Duodenal mucosa (tissue), 2 donors: ENCODE measurements around the gene AGAP2.

Experiments used
- H3K27ac ChIP-seq: one replicate; pipeline ENCODE4 v1.7.0; 2013; ENCODE audit warnings: low read depth, low read length
- H3K27me3 ChIP-seq, 2 donors: one replicate each; pipeline ENCODE4 v1.7.0; 2013; ENCODE audit warnings: low read length in 2 of 2, control low read depth in 1 of 2; ENCODE audit not compliant: insufficient read depth in 2 of 2, control insufficient read depth in 1 of 2
- H3K36me3 ChIP-seq, 2 donors: one replicate each; pipeline ENCODE4 v1.7.0; 2013; ENCODE audit warnings: low read length in 2 of 2, control low read depth in 1 of 2; ENCODE audit not compliant: insufficient read depth in 2 of 2, control insufficient read depth in 1 of 2
- H3K4me1 ChIP-seq, 2 donors: one replicate each; pipeline ENCODE4 v1.7.0; 2013; ENCODE audit warnings: low read length in 2 of 2, control low read depth in 1 of 2; ENCODE audit not compliant: insufficient read depth in 2 of 2, control insufficient read depth in 1 of 2
- H3K4me3 ChIP-seq, 2 donors: one replicate each; pipeline ENCODE4 v1.7.0; 2013; ENCODE audit warnings: low read length in 2 of 2, low read depth in 1 of 2
- H3K9ac ChIP-seq, 2 donors: one replicate each; pipeline ENCODE4 v1.7.0; 2013; ENCODE audit warnings: low read length in 2 of 2, low read depth in 1 of 2
- H3K9me3 ChIP-seq, 2 donors: one replicate each; pipeline ENCODE4 v1.7.0; 2013; ENCODE audit warnings: low read length in 2 of 2, control low read depth in 1 of 2; ENCODE audit not compliant: control insufficient read depth in 1 of 2

Gene AGAP2

DNA sequence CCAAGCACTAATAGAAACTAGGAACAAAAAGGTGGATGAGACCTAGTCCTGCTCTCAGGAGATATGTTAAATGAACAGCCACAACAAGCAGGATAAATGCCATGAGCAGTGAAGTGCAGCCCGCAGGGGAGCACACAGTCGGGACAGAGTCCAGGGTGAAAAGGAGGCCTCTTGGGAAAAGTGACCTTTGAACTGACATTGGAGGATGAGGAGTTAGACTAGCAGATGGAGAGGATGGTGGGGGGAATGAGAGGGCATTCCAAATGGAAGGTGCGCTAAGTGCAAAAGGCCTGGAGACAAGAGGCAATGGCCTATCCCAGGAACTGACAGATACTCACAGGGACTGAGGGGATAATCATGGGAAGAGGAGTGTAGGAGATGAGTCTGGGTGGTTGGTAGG, 40.1 kb downstream of the AGAP2 start:
- Histone ChIP-seq H3K9ac (no peak overlapping the region), H3K4me1 (peaks cover 14 to 16% of the 10 kb centered on the region in 2 donors), H3K27me3 (no peaks in the 10 kb centered on the region), H3K27ac (no peak overlapping the region), H3K4me3 (no peak overlapping the region), H3K36me3 (peaks cover 23 to 45% of the 10 kb centered on the region in 2 donors), H3K9me3 (peaks cover 0 to 4% of the 10 kb centered on the region in 2 donors)

GRCh38 chr12:57697076-57697475, 41.5 kb downstream of the AGAP2 start:
- no peak overlapping the region for H3K27ac ChIP-seq
- no peaks in the 10 kb centered on the region for H3K27me3 ChIP-seq
- H3K4me3 ChIP-seq, result no peak overlapping the region
- no peaks in the 10 kb centered on the region for H3K9me3 ChIP-seq
- H3K4me1 ChIP-seq, result peaks cover 14 to 16% of the 10 kb centered on the region in 2 donors
- no peak overlapping the region for H3K9ac ChIP-seq
- H3K36me3 ChIP-seq, result peaks cover 23 to 33% of the 10 kb centered on the region in 2 donors

GRCh38 chr12:57695770-57696432, 42.6 kb downstream of the AGAP2 start:
- H3K9ac ChIP-seq, result no peak overlapping the region
- H3K36me3 ChIP-seq, result peaks cover 23 to 30% of the 10 kb centered on the region in 2 donors
- peak overlapping the region in 1 of 2 donors; percentile 7 for H3K4me3 ChIP-seq
- no peaks in the 10 kb centered on the region for H3K27me3 ChIP-seq
- peaks cover 14 to 16% of the 10 kb centered on the region in 2 donors for H3K4me1 ChIP-seq
- H3K9me3 ChIP-seq, result no peaks in the 10 kb centered on the region
- no peak overlapping the region for H3K27ac ChIP-seq

DNA sequence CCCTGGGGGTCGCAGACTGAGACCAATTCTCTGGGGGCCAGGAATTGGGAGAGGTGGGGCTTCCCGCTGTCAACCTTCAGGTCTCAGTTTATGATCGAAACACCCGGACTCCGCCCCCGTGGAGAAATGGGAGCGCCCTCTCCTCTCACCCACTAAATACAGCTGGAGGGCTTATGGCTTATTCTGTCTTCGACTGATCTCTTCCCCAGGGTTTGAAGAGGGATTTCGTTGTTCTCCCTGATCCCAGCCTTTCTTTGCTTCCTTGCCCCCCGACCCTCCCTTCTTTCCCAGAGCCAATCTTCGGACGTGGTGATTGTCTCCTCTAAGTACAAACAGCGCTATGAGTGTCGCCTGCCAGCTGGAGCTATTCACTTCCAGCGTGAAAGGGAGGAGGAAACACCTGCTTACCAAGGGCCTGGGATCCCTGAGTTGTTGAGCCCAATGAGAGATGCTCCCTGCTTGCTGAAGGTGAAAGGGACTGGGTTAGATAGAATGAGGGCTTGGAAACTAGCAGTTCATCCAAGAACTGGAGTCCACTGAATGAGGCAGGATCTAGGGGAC, 44.0 kb downstream of the AGAP2 start:
- no peaks in the 10 kb centered on the region for H3K9me3 ChIP-seq
- H3K4me3 ChIP-seq, result peak overlapping the region; percentile 94 to 100
- peaks cover 14 to 16% of the 10 kb centered on the region in 2 donors for H3K4me1 ChIP-seq
- H3K36me3 ChIP-seq, result peaks cover 23 to 27% of the 10 kb centered on the region in 2 donors
- no peaks in the 10 kb centered on the region for H3K27me3 ChIP-seq
- peak overlapping the region; percentile 88 to 93 for H3K9ac ChIP-seq
- no peak overlapping the region for H3K27ac ChIP-seq

DNA sequence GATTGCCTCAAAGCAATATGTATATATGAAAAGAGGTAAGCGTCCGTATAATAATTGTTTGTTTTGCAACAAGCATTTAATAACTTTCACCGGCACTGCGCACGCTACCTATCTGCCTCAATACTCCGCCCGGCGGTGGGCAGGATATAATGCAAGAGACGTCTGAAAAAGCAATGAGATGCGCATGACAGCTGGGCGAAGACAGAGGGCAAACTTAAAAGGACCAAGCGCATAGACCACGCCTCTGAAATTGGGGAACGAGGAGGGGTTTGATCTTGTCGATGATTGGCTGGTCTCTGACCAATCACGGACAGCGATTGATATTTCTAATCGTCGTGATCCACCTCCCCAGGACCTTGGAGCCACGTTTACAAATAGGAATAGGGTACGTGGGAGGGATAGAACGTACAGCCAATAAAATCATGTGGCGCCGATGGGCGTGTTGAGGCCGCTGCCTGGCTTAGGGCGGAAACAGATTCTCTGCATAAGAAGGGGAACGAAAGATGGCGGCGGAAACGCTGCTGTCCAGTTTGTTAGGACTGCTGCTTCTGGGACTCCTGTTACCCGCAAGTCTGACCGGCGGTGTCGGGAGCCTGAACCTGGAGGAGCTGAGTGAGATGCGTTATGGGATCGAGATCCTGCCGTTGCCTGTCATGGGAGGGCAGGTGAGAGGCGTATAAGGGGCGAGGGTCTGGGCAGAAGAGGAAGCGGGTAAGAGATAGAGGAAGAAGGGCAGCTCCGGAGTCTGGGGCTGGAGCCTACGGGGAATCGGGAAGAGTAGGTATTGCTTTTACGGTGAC, 44.7 kb downstream of the AGAP2 start, which contains the start of gene OS9:
Gene OS9 (plus strand): TSS at position 474 of the 800 bp plus-strand sequence. CDS start 30 bp downstream, at position 504.
- peaks cover 20 to 27% of the 10 kb centered on the region in 2 donors for H3K36me3 ChIP-seq
- no peaks in the 10 kb centered on the region for H3K27me3 ChIP-seq
- H3K9me3 ChIP-seq, result no peaks in the 10 kb centered on the region
- H3K4me3 ChIP-seq, result peak within 1 kb of the TSS; percentile 94 to 100
- H3K9ac ChIP-seq, result peak within 1 kb of the TSS; percentile 88 to 93
- H3K4me1 ChIP-seq, result peaks cover 14 to 16% of the 10 kb centered on the region in 2 donors
- no peak within 1 kb of the TSS for H3K27ac ChIP-seq

DNA sequence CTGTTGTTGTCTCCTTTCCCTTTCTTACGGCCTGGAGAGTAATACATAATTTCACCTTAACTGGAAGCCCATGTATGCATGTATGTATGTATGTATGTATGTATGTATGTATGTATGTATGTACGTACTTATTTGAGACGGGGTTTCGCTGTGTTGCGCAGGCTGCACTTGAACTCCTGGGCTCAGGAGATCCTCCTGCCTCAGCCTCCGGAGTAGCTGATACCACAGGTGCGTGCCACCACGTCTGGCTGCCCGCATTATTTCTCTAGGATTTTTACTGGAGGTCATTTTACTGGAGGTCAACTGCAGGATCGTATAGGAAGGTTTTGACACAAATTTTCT, 45.3 kb downstream of the AGAP2 start:
- Histone ChIP-seq H3K27ac (no peak overlapping the region), H3K27me3 (no peaks in the 10 kb centered on the region), H3K9me3 (no peaks in the 10 kb centered on the region), H3K9ac (no peak overlapping the region), H3K36me3 (peaks cover 16 to 24% of the 10 kb centered on the region in 2 donors), H3K4me3 (peak overlapping the region; percentile 25 to 94), H3K4me1 (peaks cover 14 to 16% of the 10 kb centered on the region in 2 donors)

DNA sequence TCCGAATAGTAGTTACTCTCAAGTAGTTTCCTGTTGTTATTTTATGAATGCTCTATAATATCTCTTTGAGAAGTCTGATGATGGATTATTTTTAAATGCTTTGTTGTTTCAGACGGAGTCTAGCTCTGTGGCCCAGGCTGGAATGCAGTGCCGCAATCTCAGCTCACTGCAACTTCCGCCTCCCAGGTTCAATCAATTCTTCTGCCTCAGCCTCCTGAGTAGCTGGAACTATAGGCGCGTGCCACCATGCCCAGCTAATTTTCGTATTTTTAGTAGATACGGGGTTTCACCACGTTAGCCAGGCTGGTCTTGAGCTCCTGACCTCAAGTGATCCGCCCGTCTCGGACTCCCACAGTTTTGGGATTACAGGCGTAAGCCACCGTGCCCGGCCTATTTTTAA, 46.0 kb downstream of the AGAP2 start:
- H3K36me3 ChIP-seq, result peaks cover 11 to 16% of the 10 kb centered on the region in 2 donors
- no peaks in the 10 kb centered on the region for H3K27me3 ChIP-seq
- no peak overlapping the region for H3K4me3 ChIP-seq
- H3K9ac ChIP-seq, result no peak overlapping the region
- no peak overlapping the region for H3K27ac ChIP-seq
- peaks cover 14 to 16% of the 10 kb centered on the region in 2 donors for H3K4me1 ChIP-seq
- H3K9me3 ChIP-seq, result no peaks in the 10 kb centered on the region

GRCh38 chr12:57688931-57689330, 49.6 kb downstream of the AGAP2 start:
- H3K9me3 ChIP-seq, result no peaks in the 10 kb centered on the region
- no peak overlapping the region for H3K9ac ChIP-seq
- no peak overlapping the region for H3K27ac ChIP-seq
- H3K36me3 ChIP-seq, result no peaks in the 10 kb centered on the region
- H3K27me3 ChIP-seq, result peaks cover 0 to 13% of the 10 kb centered on the region in 2 donors
- H3K4me1 ChIP-seq, result no peaks in the 10 kb centered on the region
- H3K4me3 ChIP-seq, result no peak overlapping the region

- Histone ChIP-seq H3K9ac (no peak overlapping the region), H3K36me3 (no peaks in the 10 kb centered on the region), H3K27ac (no peak overlapping the region), H3K4me3 (no peak overlapping the region), H3K4me1 (no peaks in the 10 kb centered on the region), H3K27me3 (peaks cover 0 to 13% of the 10 kb centered on the region in 2 donors), H3K9me3 (no peaks in the 10 kb centered on the region)
Measured at GRCh38 chr12:57687862-57688261, 50.7 kb downstream of the AGAP2 start.

GRCh38 chr12:57679697-57680096, 58.8 kb downstream of the AGAP2 start:
- no peaks in the 10 kb centered on the region for H3K4me1 ChIP-seq
- H3K9me3 ChIP-seq, result no peaks in the 10 kb centered on the region
- no peaks in the 10 kb centered on the region for H3K27me3 ChIP-seq
- H3K4me3 ChIP-seq, result no peak overlapping the region
- no peak overlapping the region for H3K27ac ChIP-seq
- no peak overlapping the region for H3K9ac ChIP-seq
- H3K36me3 ChIP-seq, result no peaks in the 10 kb centered on the region
